Muscle layer of duodenum (tissue), 2 donors: ENCODE measurements around the gene CDK19.

Experiments used
- H3K27ac ChIP-seq: one replicate; pipeline ENCODE4 v1.7.0; 2013; ENCODE audit warnings: mild to moderate bottlenecking, low read length
- H3K27me3 ChIP-seq: one replicate; pipeline ENCODE4 v1.7.0; 2013; ENCODE audit warnings: low read depth, mild to moderate bottlenecking, control low read depth, low read length
- H3K36me3 ChIP-seq, 2 donors: one replicate each; pipeline ENCODE4 v1.7.0; 2013; ENCODE audit warnings: low read length in 2 of 2, control low read depth in 1 of 2, mild to moderate bottlenecking in 1 of 2; ENCODE audit not compliant: insufficient read depth in 2 of 2, control insufficient read depth in 1 of 2
- H3K4me1 ChIP-seq, 2 donors: one replicate each; pipeline ENCODE4 v1.7.0; 2013; ENCODE audit warnings: low read length in 2 of 2, mild to moderate bottlenecking in 2 of 2, control low read depth in 1 of 2, moderate library complexity in 1 of 2; ENCODE audit not compliant: insufficient read depth in 2 of 2, control insufficient read depth in 1 of 2
- H3K4me3 ChIP-seq, 2 donors: one replicate each; pipeline ENCODE4 v1.7.0; 2013; ENCODE audit warnings: low read length in 2 of 2, low read depth in 1 of 2, mild to moderate bottlenecking in 1 of 2
- H3K9me3 ChIP-seq, 2 donors: one replicate each; pipeline ENCODE4 v1.7.0; 2013; ENCODE audit warnings: low read length in 2 of 2, control low read depth in 1 of 2, mild to moderate bottlenecking in 1 of 2; ENCODE audit not compliant: control insufficient read depth in 1 of 2
- donor health status: healthy.

The CDK19 gene

GRCh38 chr6:110653381-110653780 is 161.9 kb downstream of the CDK19 start:
- Histone ChIP-seq H3K27me3 (no peaks in the 10 kb centered on the region), H3K9me3 (no peaks in the 10 kb centered on the region), H3K27ac (no peak overlapping the region), H3K36me3 (no peaks in the 10 kb centered on the region), H3K4me3 (no peak overlapping the region), H3K4me1 (no peaks in the 10 kb centered on the region)

DNA sequence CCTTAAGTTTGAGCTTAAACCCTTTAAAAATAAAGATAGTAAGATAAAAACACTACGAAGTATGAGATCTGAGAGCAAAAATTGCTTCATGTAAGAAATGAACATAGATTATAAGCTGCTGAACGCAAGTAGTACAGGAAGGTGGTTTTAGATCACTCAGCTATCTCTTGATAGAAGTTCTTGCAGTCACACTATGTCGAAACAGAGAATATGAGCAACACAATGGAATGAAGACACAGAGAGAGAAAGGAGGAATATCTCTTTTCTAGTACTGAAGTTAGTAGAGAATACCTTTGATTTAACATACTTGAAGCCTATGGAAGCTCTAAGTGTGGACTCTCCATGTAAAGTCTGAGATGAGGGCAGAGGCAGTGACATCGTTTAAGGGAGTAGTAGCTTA is 162.7 kb downstream of the CDK19 start:
- Histone ChIP-seq H3K36me3 (no peaks in the 10 kb centered on the region), H3K9me3 (no peaks in the 10 kb centered on the region), H3K27me3 (no peaks in the 10 kb centered on the region), H3K4me1 (no peaks in the 10 kb centered on the region), H3K4me3 (no peak overlapping the region), H3K27ac (no peak overlapping the region)

- H3K9me3 ChIP-seq, result no peaks in the 10 kb centered on the region
- H3K4me3 ChIP-seq, result no peak overlapping the region
- H3K27ac ChIP-seq, result no peak overlapping the region
- peaks cover 0 to 7% of the 10 kb centered on the region in 2 donors for H3K36me3 ChIP-seq
- no peaks in the 10 kb centered on the region for H3K27me3 ChIP-seq
- H3K4me1 ChIP-seq, result no peaks in the 10 kb centered on the region
Measured at GRCh38 chr6:110650755-110651154, 164.5 kb downstream of the CDK19 start.

DNA sequence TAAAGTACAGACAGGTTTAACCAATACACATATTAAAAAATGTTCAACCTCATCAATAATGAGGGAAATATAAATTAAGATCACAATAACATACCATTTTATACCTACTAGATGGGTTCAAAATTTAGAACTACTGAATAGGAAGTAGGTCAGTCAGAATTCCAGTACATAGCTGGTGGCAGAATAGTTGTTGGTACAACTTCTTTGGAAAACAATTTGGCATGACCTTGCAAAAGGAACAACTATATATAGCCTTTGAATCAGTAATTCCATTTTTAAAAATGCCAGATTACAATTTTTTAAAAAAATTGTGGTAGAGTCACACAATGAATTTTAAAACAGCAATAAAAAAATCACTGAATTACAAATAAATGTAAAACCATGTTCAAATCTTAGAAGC is 165.6 kb downstream of the CDK19 start:
- H3K4me1 ChIP-seq, result no peaks in the 10 kb centered on the region
- no peaks in the 10 kb centered on the region for H3K9me3 ChIP-seq
- peaks cover 0 to 12% of the 10 kb centered on the region in 2 donors for H3K36me3 ChIP-seq
- no peaks in the 10 kb centered on the region for H3K27me3 ChIP-seq
- H3K4me3 ChIP-seq, result no peak overlapping the region
- no peak overlapping the region for H3K27ac ChIP-seq

DNA sequence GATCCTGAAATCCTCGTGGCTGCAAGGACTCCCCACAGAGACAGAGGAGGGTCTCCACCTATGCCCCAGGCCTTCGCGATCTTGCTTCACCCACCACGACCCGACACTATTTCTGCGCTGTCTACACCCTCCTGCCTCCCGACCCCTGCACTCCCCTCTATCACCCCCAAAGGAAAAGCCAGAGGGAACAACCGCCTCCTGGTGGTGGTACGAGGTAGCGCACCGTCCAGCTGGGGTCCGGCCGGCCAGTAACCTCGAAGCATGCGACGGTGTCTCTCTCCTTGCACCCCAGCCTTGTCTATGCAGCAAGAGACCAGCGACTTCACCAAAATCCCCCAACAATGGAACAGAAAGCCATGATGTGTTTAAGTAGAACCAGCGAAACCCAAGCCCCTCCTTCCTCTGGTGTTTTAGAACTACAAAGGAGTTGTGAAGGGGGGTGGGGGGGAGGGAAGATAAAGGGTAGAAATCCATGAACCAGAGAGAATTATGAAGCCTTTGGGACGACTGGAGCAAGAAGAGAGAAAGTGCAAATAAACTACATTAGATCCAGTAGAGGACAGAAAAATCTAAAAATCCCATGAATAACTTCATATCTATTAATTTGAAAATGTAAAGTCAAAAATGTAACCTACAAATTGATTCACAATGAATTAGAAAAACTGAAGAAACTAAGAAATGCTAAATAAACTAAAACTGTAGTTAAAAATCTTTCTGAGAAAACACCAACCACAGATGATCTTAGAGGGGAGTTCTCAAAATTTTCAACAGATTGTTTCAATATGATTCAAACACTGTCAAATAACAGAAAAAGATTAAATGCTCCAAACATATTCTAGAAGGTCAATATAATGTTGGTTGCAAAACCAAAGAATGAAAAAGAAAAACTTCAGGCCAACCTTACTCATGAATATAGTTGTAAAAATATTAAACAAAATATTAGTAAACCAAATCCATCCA is 168.0 kb downstream of the CDK19 start:
- H3K27ac ChIP-seq, result no peak overlapping the region
- H3K36me3 ChIP-seq, result peaks cover 0 to 12% of the 10 kb centered on the region in 2 donors
- no peaks in the 10 kb centered on the region for H3K4me1 ChIP-seq
- H3K4me3 ChIP-seq, result no peak overlapping the region
- no peaks in the 10 kb centered on the region for H3K27me3 ChIP-seq
- H3K9me3 ChIP-seq, result no peaks in the 10 kb centered on the region

DNA sequence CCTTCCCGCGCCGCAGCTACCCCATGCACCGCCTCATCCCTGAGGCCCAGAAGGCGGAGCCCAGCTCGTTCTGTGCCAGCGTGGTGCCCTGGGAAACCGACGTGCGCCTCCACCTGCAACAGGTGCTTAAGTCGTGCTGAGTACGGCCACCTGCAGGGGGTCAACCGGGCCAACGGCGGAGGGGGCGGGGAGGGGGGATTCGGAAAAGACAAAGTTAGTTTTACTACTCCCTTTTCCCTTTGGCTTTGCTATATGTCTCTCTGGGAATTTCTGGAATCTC is 168.9 kb downstream of the CDK19 start:
- Histone ChIP-seq H3K4me1 (no peaks in the 10 kb centered on the region), H3K27me3 (no peaks in the 10 kb centered on the region), H3K9me3 (no peaks in the 10 kb centered on the region), H3K36me3 (peaks cover 0 to 12% of the 10 kb centered on the region in 2 donors), H3K27ac (no peak overlapping the region), H3K4me3 (no peak overlapping the region)

DNA sequence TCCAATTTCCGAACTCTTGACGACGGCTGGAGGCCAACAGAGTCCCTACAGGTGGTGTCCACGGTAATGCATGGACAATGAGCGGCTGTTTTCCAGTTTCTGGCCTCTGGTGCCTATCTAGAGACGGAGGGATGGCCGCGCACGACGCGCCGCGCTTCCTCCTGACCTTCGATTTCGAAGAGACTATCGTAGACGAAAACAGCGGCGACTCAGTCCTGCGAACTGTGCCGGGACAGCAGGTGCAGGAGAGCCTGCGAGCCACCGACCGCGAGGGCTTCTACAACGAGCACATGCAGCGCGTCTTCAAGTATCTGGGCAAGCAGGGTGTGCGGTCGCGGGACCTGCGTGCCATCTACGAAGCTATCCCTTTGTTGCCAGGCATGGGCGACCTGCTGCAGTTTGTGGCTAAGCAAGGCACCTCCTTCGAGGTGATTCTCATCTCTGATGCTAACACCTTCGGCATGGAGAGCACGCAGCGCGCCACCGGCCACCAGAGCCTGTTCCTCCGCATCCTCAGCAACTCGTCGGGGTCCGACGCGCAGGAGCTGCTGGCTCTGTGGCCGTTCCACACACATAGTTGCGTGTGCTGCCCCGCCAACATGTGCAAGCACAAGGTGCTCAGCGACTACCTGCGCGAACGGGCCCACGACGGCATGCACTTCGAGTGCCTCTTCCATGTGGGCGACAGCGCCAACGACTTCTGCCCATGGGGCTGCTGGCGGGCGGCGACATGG is 169.4 kb downstream of the CDK19 start:
- peaks cover 0 to 12% of the 10 kb centered on the region in 2 donors for H3K36me3 ChIP-seq
- H3K4me3 ChIP-seq, result no peak overlapping the region
- no peaks in the 10 kb centered on the region for H3K4me1 ChIP-seq
- H3K27me3 ChIP-seq, result no peaks in the 10 kb centered on the region
- H3K27ac ChIP-seq, result no peak overlapping the region
- no peaks in the 10 kb centered on the region for H3K9me3 ChIP-seq

DNA sequence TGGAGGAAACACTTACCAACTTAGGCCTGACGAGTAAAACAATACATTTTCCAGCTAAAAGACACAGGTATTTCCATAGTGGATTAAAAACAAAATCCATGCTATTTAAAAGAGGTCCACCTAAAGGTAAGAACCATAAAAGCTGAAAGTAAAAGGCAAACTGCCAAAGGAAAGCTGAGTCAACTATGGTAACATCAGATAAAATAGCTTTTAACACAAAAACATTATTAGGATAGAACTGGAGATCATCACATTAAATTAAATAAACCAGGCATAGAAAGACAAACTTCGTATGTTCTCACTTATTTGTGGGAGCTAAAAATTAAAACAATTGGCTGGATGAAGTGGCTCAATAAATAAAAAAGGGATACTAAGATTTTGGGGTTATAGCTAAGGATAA is 172.1 kb downstream of the CDK19 start:
- Histone ChIP-seq H3K4me1 (no peaks in the 10 kb centered on the region), H3K27ac (no peak overlapping the region), H3K4me3 (no peak overlapping the region), H3K9me3 (no peaks in the 10 kb centered on the region), H3K36me3 (peaks cover 0 to 12% of the 10 kb centered on the region in 2 donors), H3K27me3 (no peaks in the 10 kb centered on the region)

GRCh38 chr6:110642711-110643110 is 172.6 kb downstream of the CDK19 start:
- Histone ChIP-seq H3K4me1 (no peaks in the 10 kb centered on the region), H3K9me3 (no peaks in the 10 kb centered on the region), H3K4me3 (no peak overlapping the region), H3K27ac (no peak overlapping the region), H3K36me3 (peaks cover 0 to 12% of the 10 kb centered on the region in 2 donors), H3K27me3 (no peaks in the 10 kb centered on the region)

GRCh38 chr6:110636781-110637180 is 178.5 kb downstream of the CDK19 start:
- peaks cover 0 to 7% of the 10 kb centered on the region in 2 donors for H3K36me3 ChIP-seq

DNA sequence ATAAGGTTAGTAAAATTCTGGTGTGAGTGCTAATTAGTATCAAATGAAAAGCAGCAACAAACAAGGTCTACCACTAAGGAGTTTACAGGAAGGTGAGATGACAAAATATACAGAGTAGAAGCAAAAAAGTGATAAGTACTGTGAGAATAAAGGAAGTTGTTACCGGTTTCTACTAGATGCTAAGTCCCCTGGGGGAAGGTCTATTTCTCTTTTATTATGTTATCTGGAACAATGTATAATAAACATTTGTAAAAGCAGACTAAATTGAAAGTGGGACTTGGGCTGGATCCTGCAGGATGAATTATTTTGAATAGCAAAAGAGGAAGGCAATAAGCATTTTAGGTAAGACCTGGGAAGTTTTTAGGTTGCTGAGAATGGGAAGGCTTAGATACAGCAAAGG is 180.2 kb downstream of the CDK19 start:
- H3K4me1 ChIP-seq, result no peaks in the 10 kb centered on the region
- no peak overlapping the region for H3K27ac ChIP-seq
- H3K9me3 ChIP-seq, result no peaks in the 10 kb centered on the region
- H3K27me3 ChIP-seq, result no peaks in the 10 kb centered on the region
- H3K36me3 ChIP-seq, result peaks cover 0 to 7% of the 10 kb centered on the region in 2 donors
- H3K4me3 ChIP-seq, result no peak overlapping the region

More at GRCh38 chr6:110636781-110637180, 178.5 kb downstream of the CDK19 start:
- Histone ChIP-seq H3K27me3 (no peaks in the 10 kb centered on the region), H3K4me3 (no peak overlapping the region), H3K27ac (no peak overlapping the region), H3K4me1 (no peaks in the 10 kb centered on the region), H3K9me3 (no peaks in the 10 kb centered on the region)
